Hepatocyte (in vitro differentiated cells): ENCODE measurements around the gene PIK3R5. TPM values are rescaled to one million over a fixed set of nuclear protein-coding genes. Genes with fewer than 3 reads are reported as not detected.
A peak's percentile ranks its signal among the peaks of the same experiment; 100 is the strongest.

Source experiments
- DNase-seq: peaks from one replicate; pipeline ENCODE4 v3.0.0-alpha.2; 2016; ENCODE audit warnings: low spot score
- H2AFZ ChIP-seq: fragments of 200-600 bp; sonication (generic); 2 replicates; pipeline ENCODE4 v1.6.0; 2016; ENCODE audit warnings: antibody characterized with exemption, mild to moderate bottlenecking
- H3K27ac ChIP-seq: fragments of 200-600 bp; sonication (generic); 2 replicates; pipeline ENCODE4 v1.5.1; 2016; ENCODE audit warnings: mild to moderate bottlenecking
- H3K27me3 ChIP-seq: fragments of 200-600 bp; sonication (generic); 2 replicates; pipeline ENCODE4 v1.6.1; 2016
- H3K36me3 ChIP-seq: fragments of 200-600 bp; sonication (generic); replicated peaks from 2 replicates; pipeline ENCODE4 v1.5.1; 2016; ENCODE audit warnings: low read depth; ENCODE audit not compliant: insufficient read depth
- H3K4me1 ChIP-seq: fragments of 200-600 bp; sonication (generic); 2 replicates; pipeline ENCODE4 v1.5.1; 2016; ENCODE audit warnings: mild to moderate bottlenecking, moderate library complexity; ENCODE audit not compliant: insufficient read depth
- H3K4me2 ChIP-seq: fragments of 200-600 bp; sonication (generic); 2 replicates; pipeline ENCODE4 v1.6.0; 2016
- H3K4me3 ChIP-seq: fragments of 200-600 bp; sonication (generic); 2 replicates; pipeline ENCODE4 v1.5.1; 2016; ENCODE audit warnings: mild to moderate bottlenecking
- H3K79me2 ChIP-seq: fragments of 200-600 bp; sonication (generic); 2 replicates; pipeline ENCODE4 v1.6.0; 2017; ENCODE audit warnings: mild to moderate bottlenecking
- H3K9me2 ChIP-seq: fragments of 200-600 bp; sonication (generic); replicated peaks from 2 replicates; pipeline ENCODE4 v1.6.0; 2017; ENCODE audit warnings: mild to moderate bottlenecking; ENCODE audit not compliant: insufficient read depth
- H3K9me3 ChIP-seq: fragments of 200-600 bp; sonication (generic); 2 replicates; pipeline ENCODE4 v1.5.1; 2016; ENCODE audit warnings: low read depth, mild to moderate bottlenecking
- H4K20me1 ChIP-seq: fragments of 200-600 bp; sonication (generic); 2 replicates; pipeline ENCODE4 v1.6.0; 2016; ENCODE audit warnings: mild to moderate bottlenecking; ENCODE audit not compliant: insufficient read depth, poor library complexity, severe bottlenecking
- EZH2 ChIP-seq: fragments of 200-600 bp; sonication (generic); IDR thresholded peaks from 2 replicates; pipeline ENCODE4 v1.6.1; 2016; ENCODE audit warnings: antibody characterized with exemption, mild to moderate bottlenecking, borderline replicate concordance
- EZH2phosphoT487 ChIP-seq: fragments of 200-600 bp; sonication (generic); IDR thresholded peaks from one replicate; pipeline ENCODE4 v1.6.1; 2018; ENCODE audit warnings: antibody characterized with exemption, mild to moderate bottlenecking, low read depth, moderate library complexity; ENCODE audit not compliant: unreplicated experiment, severe bottlenecking
- WGBS: methylation state at CpG from one replicate; pipeline ENCODE4 v1.1.6; 2016; ENCODE audit warnings: low lambda C conversion rate; ENCODE audit errors: missing lambda C conversion rate; 5-methylcytosine and 5-hydroxymethylcytosine counted together
- polyA plus RNA-seq: library from polyadenylated mRNA; unstranded; fragments of >200 nt; fragmentation: Nextera tagmentation; extraction: Ambion mirVana; gene quantifications from 2 replicates; pipeline ENCODE4 v1.2.1, GENCODE V29; 2016
- total RNA-seq: library from RNA; depleted of rRNA; stranded (reverse); fragments of >200 nt; gene quantifications from 2 replicates; pipeline ENCODE4 v1.2.3, GENCODE V29; 2014
- TF ChIP-seq, protein P1 (sequence below): fragments of 200-600 bp; sonication (generic); IDR thresholded peaks from 2 replicates; pipeline ENCODE4 v1.5.1; 2016; ENCODE audit warnings: antibody characterized with exemption, mild to moderate bottlenecking; ENCODE audit not compliant: poor library complexity

The PIK3R5 gene
- total and polyA plus RNA-seq, 2 experiments from 2014 or later: 2.6 TPM; not detected in 1

DNA sequence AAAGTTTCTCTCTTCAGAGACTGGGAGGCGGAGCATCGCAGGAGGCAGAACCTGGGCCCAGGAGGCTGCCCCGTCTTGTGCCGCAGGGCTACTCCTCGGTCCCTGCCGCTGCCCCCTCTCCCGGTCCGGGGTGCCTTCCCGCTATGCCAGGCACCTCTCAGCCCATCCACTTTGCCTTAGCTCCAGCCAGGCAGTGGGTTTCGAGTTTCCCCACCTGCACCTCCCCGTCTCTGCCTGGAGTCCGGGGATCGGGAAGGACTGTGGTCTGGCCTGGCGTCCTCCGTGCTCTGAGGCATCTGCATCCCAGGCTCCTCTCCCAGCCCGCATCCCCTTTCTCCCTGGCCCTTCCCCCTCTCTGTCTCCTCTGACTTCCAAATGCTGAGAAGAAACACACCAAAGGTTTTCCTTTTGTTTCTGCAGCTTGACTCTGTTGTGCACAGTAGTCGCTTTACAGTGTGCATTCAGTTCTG is 71.3 kb downstream of the PIK3R5 start:
- H3K79me2 ChIP-seq: no peaks in the 10 kb centered on the region
- H3K4me1 ChIP-seq: peaks cover 3% of the 10 kb centered on the region
- H3K9me3 ChIP-seq: no peaks in the 10 kb centered on the region
- no peak for DNase-seq
- H3K4me3 ChIP-seq: no peak overlapping the region
- H2AFZ ChIP-seq: no peak overlapping the region
- peak overlapping the region; percentile 68 for H3K4me2 ChIP-seq
- H4K20me1 ChIP-seq: no peaks in the 10 kb centered on the region
- 59% methylated on average over 17 of the region's 17 CpGs for WGBS
- no peak for TF ChIP-seq EZH2
- no peak for TF ChIP-seq EZH2phosphoT487
- TF ChIP-seq, protein P1, sequence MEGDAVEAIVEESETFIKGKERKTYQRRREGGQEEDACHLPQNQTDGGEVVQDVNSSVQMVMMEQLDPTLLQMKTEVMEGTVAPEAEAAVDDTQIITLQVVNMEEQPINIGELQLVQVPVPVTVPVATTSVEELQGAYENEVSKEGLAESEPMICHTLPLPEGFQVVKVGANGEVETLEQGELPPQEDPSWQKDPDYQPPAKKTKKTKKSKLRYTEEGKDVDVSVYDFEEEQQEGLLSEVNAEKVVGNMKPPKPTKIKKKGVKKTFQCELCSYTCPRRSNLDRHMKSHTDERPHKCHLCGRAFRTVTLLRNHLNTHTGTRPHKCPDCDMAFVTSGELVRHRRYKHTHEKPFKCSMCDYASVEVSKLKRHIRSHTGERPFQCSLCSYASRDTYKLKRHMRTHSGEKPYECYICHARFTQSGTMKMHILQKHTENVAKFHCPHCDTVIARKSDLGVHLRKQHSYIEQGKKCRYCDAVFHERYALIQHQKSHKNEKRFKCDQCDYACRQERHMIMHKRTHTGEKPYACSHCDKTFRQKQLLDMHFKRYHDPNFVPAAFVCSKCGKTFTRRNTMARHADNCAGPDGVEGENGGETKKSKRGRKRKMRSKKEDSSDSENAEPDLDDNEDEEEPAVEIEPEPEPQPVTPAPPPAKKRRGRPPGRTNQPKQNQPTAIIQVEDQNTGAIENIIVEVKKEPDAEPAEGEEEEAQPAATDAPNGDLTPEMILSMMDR: no peak
- no peak overlapping the region for H3K27ac ChIP-seq
- H3K36me3 ChIP-seq: no peaks in the 10 kb centered on the region
- no peaks in the 10 kb centered on the region for H3K9me2 ChIP-seq
- H3K27me3 ChIP-seq: peaks cover 17% of the 10 kb centered on the region

DNA sequence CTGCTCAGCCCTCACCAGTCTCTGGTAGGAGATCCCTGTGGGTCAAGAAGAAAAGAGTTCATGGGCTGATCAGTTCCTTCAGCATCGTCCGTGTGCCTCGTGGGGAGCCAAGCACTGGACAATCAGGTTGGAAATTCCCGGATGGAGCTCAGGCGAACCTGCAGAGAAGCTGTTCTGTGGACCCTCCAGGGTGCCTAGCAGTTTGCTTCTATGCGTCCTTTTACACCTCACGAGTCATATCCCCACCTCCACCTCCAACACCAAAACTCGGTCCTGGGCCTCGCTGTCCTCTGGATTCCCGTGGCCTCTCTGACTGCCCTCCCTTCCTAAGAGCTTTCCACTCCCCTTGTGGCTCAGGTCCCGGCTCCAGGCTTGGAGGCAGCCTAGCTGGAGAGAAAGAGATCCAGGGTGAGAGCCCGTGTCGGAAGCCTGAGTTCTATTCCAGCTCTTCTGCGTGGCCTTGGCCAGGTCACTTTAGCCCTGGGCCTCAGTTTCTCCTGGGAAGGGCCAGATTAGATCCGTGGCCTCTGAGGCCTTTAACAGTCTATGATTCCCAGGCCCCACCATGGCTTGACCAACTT is 71.8 kb downstream of the PIK3R5 start:
- Histone ChIP-seq H2AFZ (no peak overlapping the region), H3K36me3 (no peaks in the 10 kb centered on the region), H3K4me3 (no peak overlapping the region), H3K9me3 (no peaks in the 10 kb centered on the region), H3K4me1 (peaks cover 3% of the 10 kb centered on the region), H3K79me2 (no peaks in the 10 kb centered on the region), H3K4me2 (no peak overlapping the region), H3K27me3 (peaks cover 17% of the 10 kb centered on the region), H4K20me1 (no peaks in the 10 kb centered on the region), H3K9me2 (no peaks in the 10 kb centered on the region), H3K27ac (no peak overlapping the region)
- no peak for DNase-seq
- TF ChIP-seq, protein P1: no peak
- TF ChIP-seq EZH2phosphoT487 (no peak), EZH2 (no peak)
- WGBS: 90% methylated on average over 15 of the region's 15 CpGs

GRCh38 chr17:8893059-8893458 is 72.4 kb downstream of the PIK3R5 start:
- 93% methylated on average over 3 of the region's 3 CpGs for WGBS
- TF ChIP-seq EZH2: no peak
- no peak for TF ChIP-seq EZH2phosphoT487
- TF ChIP-seq, protein P1: no peak
- no peak overlapping the region for H2AFZ ChIP-seq

More at GRCh38 chr17:8893059-8893458, 72.4 kb downstream of the PIK3R5 start:
- no peaks in the 10 kb centered on the region for H3K9me2 ChIP-seq
- H3K27ac ChIP-seq: no peak overlapping the region
- peaks cover 15% of the 10 kb centered on the region for H3K27me3 ChIP-seq
- H3K4me2 ChIP-seq: no peak overlapping the region
- H4K20me1 ChIP-seq: no peaks in the 10 kb centered on the region
- peaks cover 3% of the 10 kb centered on the region for H3K4me1 ChIP-seq
- H3K79me2 ChIP-seq: no peaks in the 10 kb centered on the region
- DNase-seq: no peak
- H3K36me3 ChIP-seq: no peaks in the 10 kb centered on the region
- H3K4me3 ChIP-seq: no peak overlapping the region
- H3K9me3 ChIP-seq: no peaks in the 10 kb centered on the region
